K562 treated with DMSO at 1 percent for 4 hours (cell line): ENCODE results near the gene CHEK2. TPM values are rescaled to one million over a fixed set of nuclear protein-coding genes. Genes with fewer than 3 reads are reported as not detected.

Experiments used
- total RNA-seq: library from RNA; unstranded; fragments of 300-600 nt; gene quantifications from 2 replicates; pipeline ENCODE4 v1.2.3, GENCODE V29; 2022; ENCODE audit not compliant: insufficient read depth

The CHEK2 gene
- 48.6 and 60.9 TPM in 2 replicates for total RNA-seq

DNA sequence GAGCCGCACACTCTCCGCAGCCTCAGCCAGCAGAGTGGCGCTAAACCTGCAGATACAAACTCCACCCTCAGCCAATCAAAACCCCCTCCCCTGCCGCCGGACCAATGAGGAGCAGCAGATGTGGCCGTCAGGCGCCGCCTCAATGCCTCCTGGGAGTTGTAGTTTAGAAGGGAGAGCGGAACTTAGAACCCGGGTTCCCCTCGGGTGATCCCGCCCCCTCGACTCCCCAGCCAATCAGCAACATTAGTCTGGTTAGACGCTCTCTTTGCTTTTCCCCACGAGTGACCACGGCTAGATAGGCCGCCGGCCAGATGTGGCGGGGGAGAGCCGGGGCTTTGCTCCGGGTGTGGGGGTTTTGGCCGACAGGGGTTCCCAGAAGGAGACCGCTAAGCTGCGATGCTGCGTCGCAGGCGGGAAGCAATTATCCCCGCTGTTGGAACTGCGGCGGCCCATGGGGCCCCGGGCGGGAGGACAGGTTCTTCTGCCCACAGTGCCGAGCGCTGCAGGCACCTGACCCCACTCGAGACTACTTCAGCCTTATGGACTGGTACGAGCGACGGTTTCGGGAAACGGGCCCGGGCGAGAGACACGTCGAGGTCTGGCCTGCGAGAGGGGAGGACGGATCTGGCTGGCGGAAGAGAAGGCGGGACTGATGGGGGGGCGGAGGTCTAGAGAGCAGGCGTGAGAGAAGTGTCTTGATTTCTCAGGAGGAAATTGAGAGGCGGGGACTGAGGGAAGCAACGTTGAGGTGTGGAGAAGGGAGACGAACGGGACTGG lies at the start of gene CHEK2, which contains the start of gene HSCB:
Gene CHEK2 (minus strand): TSS at position 36 of the 777 bp plus-strand sequence. CDS start 7,099 bp downstream, outside the sequence.
Gene HSCB (plus strand): TSS at position 255 of the 777 bp plus-strand sequence. CDS start 57 bp downstream, at position 312.

DNA sequence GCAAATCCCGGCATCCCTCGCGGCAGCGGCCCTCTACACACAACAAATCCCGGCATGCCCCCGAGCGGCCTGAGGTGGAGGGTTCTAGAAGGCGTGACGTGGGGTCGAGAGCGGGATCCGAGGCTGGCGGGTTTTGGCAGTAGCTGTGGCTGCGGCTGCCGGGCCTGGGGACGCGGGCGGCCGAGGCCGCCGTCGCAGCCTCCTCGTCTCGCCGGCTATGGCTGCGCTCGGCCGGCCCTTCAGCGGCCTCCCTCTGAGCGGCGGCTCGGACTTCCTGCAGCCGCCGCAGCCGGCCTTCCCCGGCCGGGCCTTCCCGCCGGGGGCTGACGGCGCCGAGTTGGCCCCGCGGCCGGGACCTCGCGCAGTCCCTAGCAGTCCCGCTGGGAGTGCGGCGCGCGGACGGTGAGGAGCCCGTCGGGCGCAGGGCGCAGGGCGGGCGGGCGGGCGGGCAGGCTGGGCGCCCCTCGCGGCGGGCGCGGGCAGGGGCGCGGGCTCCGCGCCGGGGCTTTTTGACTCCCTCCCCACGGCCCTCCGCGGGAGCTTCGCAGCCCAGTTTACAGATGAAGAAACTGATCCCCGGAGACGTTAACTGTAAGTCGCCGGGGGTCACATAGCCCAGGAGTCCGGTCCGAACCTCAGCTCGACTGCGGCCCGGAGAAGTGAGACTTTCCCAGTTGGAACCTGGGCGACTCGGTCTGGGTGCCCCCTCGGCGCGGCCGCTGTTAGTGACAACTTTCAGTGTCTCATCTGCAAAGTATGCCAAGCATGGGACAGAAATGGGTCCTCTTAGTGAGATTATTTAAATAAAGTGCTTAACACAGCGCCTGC lies 31.2 kb upstream of the CHEK2 start, which contains the start of gene CCDC117:
Gene CCDC117 (plus strand): TSS at position 63 of the 828 bp plus-strand sequence. CDS start 155 bp downstream, at position 218.

DNA sequence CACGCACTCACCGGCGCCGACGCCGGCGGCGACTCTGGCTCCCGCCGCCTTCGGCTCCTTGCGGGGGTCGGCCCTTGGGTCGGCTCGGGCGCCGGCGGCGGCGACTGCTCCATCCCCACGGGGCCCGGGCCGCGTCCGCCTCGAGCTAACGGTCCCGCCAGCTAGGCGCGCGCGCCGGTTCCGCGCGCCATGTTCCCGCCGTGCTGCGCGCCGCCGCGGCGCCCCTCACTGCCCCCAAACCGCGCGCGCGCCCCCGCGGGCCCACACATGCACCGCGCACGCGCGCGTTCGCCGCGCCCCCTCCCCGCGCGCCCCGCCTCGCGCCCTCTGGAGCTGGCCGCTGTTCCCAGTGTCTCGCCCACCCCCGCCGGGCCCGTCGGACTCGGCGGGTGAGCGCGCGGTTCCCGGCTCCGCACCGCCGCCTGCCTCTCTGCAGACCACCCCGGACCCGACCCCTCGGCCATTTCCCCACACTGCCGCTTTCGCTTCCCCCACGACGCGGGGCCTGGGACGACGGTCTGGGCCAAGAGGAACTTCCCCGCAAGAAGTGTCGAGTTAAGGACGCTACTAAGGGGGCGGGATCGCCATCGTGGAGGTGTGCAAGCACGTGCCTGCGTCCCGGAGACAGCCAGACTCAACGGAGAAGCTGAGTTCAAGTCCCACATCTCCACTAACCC lies 61.9 kb downstream of the CHEK2 start, which contains the start of gene TTC28:
Gene TTC28 (minus strand): TSS at position 230 of the 677 bp plus-strand sequence. CDS start 117 bp downstream, at position 113.

Other genes starting within 250 kb of the CHEK2 start
- gene TTC28, start 62.0 kb downstream of the CHEK2 start, total RNA-seq, result 7.1 and 10.7 TPM in 2 replicates
- gene HSCB, start 219 bp upstream of the CHEK2 start, total RNA-seq, result 13.6 and 16.2 TPM in 2 replicates
- 14.7 and 15.4 TPM in 2 replicates for gene CCDC117, start 30.9 kb upstream of the CHEK2 start, total RNA-seq
- 171 and 185 TPM in 2 replicates for gene XBP1, start 58.7 kb upstream of the CHEK2 start, total RNA-seq
- gene ZNRF3, start 141.8 kb upstream of the CHEK2 start, total RNA-seq, result 1.0 and 1.2 TPM in 2 replicates